Measurements from ENCODE around the gene TM2D3.

The TM2D3 gene, protein sequence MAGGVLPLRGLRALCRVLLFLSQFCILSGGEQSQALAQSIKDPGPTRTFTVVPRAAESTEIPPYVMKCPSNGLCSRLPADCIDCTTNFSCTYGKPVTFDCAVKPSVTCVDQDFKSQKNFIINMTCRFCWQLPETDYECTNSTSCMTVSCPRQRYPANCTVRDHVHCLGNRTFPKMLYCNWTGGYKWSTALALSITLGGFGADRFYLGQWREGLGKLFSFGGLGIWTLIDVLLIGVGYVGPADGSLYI

DNA sequence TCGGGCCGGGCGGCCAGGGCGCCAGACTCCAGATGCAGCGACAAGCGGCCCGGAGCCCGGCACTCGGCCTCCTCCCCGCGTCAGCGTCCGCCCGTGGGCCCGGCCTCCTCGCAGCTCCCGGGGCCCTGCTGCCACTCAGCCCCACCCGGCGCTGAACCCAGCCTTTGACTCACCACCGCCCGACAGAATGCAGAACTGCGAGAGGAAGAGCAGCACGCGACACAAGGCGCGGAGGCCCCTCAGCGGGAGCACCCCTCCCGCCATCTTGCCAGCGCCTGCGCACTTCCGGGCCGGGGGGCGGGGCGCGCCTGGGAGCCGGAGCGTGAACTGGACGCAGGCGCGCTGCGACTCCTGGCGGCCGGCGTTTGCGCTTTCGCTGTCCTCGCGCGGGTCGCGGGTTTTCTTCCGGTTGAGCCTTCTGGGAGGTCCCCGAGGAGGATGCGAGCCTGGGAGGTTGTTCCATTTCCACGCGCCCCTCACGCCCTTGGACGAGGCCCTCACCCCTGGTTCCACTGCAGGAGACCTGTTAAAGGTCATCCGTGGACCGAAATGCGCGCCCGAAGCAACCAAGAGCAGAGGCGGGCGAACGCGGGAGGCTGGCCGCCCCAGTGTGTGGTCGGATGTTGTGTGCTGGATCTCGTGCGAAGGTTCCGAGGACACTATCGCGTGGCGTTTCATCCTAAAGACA lies at the start of gene TM2D3:
TM2D3 (minus strand) TSS at position 284 of the 688 bp plus-strand sequence; CDS start at position 264, 20 bp downstream.
- DNase-seq (ENCODE audit: low read depth), result peak; percentile 89

DNA sequence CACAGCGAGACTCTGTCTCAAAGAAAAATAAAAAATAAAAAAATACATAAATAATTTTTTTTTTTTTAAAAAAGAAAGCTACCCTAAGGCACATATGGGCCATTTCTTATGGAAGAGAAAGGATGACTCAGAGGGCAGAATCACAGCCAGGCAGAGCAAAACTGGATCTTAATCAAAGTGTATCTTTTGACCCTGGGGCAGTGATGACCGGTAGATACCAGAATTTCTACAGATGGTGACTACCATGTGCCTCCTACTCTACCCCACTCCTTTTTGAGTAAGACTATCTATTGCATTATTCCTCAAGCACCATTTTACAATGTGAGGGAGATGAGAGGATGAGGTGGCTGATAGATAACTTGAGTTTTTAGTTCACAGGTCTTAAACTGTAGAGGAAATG lies 46.1 kb upstream of the TM2D3 start:
- no peak for DNase-seq (ENCODE audit: low read depth)

DNA sequence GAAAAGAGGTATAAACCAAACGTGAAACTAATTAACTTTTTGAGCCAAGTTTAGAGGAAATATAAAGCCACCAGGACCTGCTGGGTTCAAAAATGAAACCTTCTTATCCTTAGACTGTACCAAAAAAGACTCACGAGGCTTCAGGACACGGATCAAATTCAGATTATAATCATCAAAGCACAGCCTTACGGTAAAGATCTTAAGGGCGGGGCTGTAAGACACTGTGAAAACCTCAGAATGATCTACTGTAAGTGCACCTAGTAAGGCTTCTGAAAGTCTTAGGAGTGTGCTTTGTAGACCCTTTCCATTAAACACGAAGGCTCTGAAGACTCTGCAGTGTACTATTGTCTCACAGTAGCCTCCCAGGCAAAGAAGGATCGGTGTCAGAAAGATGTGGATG lies 45.3 kb upstream of the TM2D3 start:
- DNase-seq (ENCODE audit: low read depth), result no peak

DNA sequence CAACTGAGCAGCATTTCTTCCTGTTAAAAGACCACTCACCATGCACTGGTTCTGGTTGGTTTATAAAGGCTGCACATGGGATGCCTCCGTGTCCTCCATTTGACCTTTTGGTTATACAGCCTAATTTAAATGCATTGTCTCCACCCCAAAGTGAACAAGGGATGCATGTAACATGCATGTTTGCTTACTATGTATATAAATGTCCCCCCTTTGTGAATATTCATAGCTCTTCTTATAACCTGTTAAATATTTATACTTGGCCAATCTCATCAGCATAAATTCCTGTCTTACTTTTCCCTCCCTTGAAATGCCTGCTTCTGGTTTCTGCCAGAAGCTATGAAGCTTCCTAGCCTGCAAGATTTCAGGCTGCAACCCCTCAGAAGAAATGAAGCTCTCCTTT lies 44.6 kb upstream of the TM2D3 start:
- no peak for DNase-seq (ENCODE audit: low read depth)

DNA sequence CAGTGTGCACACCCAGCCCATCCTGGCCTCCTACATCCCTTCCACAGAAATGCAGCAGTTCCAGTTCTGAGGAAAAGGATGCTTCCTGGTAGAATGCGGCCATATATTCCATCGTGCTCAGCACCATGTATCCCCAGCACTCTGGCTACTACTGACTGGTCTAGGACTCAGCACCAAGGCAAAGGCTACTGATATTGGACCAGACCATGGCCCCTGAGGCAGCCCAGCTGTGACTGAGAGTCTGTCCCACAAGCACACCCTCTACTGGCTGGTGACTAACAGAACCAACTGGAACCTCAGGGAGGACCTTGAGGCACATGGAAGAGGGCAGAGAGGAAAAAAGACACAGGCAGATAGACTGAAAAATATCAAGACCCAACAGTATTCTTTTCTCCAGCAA lies 42.1 kb upstream of the TM2D3 start:
- DNase-seq (ENCODE audit: low read depth), result no peak

DNA sequence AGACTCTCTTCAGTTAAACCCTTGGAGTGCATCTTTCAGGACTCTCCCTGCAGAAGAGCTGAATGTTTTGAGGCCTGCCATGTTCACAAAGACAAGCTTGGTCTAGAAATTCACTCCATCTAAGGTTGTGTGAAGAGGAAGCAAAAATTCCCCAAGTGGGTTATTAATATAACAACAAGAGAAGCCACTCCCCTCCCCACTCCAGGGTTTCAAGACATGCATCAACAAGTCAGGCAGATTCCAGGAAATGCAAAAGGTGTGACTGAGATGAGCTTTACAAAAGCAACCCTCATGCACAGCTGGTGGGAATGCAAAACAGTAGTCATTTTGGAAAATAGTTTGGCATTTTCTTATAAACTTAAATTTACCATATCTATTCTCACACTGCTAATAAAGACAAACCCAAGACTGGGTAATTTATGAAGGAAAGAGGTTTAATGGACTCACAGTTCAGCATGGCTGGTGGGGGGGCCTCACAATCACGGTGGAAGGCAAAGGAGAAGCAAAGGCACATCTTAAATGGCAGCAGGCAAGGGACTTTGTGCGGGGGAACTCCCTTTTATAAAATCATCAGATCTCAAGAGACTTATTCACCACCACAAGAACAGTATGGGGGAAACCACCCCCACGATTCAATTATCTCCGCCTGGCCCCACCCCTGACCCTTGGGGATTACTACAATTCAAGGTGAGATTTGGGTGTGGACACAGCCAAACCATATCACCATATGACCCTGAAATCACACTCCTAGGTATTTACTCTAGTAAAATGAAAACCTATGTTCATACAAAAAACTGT lies 40.8 kb upstream of the TM2D3 start:
- DNase-seq (ENCODE audit: low read depth), result no peak

DNA sequence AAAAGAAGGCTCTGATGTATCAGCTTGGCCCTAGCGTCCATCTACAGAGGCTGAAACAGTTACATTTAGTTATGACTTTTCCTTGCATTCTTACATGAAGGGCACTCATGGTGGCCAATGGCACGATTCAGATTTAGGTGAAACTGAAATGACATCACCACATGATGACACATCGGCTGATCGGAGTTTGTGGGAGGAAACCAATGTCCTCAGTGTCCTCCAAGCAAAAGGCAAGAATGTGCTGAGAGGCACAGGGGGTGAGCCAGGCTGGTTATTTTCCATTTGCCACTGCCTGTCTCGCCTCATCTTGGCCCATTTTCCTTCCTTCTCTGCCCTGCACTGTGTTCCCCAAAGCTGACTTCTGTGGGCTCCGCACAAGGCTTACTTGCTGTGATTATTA lies 37.7 kb upstream of the TM2D3 start:
- DNase-seq (ENCODE audit: low read depth), result no peak

DNA sequence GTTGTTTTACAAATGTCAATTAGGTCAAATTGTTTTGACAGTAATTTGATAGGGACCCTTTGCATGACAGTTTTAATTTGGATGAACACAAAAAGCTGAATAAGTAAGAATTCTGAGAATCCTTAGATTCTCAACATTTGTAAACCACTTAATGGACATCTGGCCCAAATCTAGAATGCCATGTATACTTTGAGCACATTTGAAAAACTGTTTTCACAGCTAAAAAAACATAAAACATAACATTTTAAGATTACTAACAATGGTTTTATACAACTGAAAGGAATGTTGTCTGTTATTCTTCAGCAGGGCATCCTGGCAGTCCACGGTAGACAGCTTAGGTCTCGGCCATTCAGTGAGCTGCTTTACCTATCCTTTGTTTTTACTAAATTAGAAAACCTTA lies 34.5 kb upstream of the TM2D3 start:
- DNase-seq (ENCODE audit: low read depth), result peak; percentile 10

DNA sequence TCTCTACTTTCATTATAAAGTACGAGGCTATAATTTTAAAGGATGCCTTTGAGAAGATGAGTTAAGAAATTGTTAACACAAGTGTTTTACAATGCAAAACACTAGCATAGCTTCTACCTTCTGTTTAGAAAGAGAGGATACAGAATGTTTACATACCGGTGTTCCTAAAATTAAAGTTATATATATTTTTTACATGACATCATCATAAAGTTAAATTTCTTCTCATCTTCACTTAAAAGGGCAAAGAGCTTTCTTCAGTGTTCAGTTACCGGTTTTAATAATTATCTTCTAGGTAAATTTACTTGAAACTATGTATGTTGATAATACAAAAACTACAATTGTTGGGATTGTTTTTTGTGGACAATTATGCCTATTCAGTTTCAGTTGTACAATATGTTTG lies 32.7 kb upstream of the TM2D3 start:
- DNase-seq (ENCODE audit: low read depth), result no peak

DNA sequence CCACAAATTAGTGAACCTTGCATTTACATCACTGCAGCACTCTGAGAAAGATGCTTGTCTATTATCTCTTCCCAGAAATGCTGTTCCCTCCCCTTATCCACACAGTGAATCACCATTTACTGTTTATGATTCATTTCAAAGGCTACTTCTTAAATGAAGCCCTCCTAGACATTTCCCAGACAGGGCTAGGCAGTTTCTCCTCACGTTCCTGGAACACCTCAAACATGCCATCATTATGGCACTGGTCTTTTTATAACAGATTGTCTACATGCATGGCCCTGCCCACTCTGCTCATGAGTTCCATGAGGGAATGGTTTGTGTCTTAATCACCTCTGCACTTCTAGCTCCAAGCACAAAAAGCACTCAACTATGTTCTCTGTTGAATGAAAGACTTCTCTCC lies 32.2 kb upstream of the TM2D3 start:
- DNase-seq (ENCODE audit: low read depth), result no peak

DNA sequence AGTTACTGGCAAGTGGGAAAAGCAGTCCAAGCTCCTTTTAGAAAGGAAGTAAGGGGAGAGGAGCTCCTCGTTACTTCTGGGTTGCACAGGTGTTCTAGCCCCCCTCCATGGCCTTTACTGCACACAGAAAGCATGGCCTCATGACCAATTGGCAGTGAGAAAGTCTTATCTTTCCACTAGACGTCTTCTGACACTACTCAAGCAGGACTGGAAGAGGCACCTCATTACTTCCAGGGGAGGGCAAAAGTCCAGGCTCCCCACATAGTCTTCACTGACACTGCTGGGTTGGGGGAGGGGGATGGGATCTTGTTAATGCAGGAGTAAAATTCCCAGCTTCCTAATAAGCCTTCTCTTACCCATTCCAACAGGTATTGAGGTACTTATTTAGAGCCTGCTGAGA lies 27.6 kb upstream of the TM2D3 start:
- no peak for DNase-seq (ENCODE audit: low read depth)

DNA sequence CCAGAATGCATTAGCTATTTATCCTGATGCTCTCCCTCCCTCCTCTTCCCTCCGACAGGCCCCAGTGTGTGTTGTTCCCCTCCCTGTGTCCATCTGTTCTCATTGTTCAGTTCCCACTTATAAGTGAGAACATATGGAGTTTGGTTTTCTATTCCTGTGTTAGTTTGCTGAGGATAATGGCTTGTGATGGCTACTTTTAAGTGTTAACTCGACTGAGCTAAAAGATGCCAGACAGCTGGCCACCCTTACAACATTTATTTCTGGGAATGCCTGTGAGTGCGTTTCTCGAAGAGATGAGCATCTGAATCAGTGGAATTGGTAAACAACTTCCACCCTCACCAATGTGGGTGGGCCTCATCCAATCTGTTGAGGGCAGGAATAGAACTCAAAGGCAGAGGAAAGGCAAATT lies 24.7 kb upstream of the TM2D3 start:
- DNase-seq (ENCODE audit: low read depth), result peak; percentile 94

DNA sequence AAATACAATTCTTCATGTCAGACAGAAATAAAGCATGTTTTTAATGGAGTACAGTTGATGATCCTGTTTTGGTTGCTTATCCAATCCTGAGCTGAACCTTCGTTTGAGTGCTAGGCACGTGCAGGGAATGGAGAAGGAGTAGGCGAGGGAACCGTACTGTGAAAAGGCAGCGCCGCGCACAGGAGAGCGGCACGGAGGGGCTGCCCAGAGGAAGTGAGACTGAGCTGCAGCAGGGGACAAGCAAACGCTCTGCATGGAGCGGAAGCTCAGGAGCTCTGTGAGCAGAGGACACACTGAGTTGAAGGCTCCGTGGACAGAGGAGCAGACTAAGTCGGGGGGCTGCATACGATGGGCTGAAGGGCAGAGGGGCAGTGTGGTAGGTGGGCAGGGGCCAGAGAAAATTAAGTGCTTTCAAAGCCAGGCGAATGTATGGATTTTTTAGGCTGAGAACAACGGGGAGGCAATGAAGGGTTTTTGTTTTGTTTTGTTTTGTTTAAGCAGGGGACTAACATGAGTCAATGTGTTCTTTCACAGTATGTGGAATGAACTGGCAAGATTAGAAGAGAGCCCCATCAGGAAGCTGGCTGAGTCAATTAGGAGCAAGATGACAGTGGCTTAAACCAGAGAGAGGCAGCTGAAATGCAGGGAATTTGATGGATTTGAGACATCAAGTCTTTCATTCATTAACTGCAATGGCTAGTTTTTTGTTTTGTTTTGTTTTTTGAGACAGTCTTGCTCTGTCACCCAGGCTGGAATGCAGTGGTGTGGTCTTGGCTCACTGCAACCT lies 23.8 kb upstream of the TM2D3 start:
- peak; percentile 71 for DNase-seq (ENCODE audit: low read depth)

DNA sequence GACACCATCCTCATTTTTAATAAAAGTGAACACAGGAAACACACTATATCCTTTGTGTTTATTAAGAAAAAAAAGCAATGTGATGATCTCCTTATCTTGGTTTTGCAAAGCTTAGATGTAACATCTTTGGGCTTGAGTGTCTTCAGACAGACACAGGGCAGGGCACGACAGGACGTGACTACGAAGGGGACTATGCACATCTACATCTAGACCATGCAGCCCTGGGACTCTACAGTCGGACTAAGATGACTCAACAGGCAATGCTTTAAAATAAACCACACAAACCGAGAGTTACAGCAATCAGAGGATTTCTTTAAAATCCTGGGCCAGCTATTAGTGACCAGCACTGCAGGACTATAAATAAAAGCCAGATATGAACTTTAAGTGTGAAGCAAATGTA lies 22.8 kb upstream of the TM2D3 start:
- peak; percentile 50 for DNase-seq (ENCODE audit: low read depth)

DNA sequence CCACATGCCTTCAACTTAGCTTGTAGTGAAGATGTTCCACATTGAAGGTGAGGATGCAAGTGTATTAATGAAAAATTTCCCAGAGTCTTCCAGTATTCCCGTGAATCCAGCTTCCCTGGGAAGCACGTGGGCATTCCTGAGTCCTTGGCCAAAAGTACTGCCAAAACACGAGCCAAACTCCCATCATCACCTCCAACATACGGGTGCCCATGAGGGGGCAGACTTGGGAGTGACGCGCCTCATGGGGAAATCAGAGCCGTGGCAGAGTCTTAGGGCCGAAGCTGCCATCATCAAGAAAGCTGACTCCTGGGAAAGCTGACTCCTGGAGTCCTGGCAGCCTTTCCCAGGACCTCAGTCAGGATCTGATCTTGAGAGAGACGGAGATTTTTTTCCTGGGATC lies 20.1 kb upstream of the TM2D3 start:
- no peak for DNase-seq (ENCODE audit: low read depth)

DNA sequence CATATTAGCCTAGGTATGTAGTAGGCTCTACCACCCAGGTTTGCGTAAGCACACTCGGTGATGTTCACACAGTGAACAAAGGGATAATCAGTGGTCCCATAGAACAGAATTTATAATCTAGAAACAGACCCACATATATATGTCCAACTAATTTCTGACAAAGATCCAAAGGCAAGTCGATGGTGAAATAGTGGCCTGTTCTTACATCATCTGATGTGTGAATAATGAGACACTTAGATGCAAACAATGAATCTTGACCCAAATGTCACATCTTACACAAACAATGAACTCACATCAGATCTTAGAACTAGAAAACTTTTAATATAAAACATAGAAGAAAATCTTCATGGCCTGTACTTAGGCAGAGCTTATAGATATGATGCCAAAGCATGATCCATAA lies 17.6 kb upstream of the TM2D3 start:
- DNase-seq (ENCODE audit: low read depth), result peak; percentile 24

DNA sequence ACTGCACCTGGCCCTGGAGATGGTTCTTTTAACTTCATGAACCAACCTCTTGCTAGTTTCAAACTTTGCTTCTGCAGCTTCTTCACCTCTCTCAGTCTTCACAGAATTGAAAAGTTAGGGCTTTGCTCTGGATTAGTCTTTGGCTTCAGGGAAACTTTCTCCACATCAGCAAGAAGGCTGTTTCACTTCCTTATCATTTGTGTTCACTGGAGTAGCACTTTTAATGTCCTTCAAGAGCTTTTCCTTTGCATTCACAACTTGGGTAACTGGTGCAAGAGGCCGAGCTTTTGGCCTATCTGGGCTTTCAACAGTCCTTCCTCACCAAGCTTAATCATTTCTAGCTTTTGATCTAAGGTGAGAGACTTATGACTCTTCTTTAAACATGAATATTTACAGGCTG lies 15.7 kb upstream of the TM2D3 start:
- DNase-seq (ENCODE audit: low read depth), result no peak

DNA sequence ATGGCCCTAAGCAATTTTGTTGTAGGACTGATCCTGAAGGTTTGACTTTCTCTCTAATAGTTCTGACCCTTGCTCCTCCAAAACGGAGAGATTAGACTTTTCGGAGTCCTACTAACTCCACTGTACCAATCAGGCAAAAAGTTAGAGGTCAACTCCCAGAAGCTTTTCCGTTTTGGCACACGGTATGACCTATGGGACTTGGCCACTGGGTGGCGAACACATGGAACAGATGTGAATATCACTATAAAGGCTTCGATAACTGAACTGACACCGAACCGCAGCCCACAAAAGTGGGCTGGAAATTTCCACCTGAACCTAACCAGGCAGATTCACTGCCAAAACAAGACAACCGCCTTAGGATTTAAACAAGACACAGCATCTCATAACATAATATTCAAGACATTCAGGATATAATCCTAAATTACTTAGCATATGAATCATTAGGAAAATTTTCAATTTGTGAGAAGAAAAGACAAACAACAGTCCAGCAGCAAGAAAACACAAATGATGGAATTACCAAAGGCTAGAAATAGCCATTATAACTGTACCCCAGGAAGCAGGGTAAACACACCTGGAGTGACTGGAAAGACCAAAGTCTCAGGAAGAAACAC lies 12.2 kb upstream of the TM2D3 start:
- no peak for DNase-seq (ENCODE audit: low read depth)

DNA sequence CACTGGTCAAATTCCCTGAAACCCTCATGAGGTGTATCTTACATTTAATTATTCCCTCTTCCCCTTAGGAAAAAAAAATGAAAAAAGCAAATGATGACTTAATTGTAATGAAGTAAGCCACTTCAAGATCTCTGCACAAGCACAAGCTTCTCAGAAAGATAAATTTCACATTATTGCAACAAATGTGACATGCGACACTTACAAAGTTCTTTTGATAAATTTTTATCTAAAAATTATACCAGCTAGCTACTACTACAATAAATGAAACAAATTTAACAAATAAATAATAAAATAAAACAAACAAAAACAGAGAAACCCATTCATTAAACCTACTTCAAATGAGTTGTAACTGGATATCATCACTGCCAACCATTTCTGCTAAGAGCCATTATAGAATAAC lies 10.0 kb upstream of the TM2D3 start:
- DNase-seq (ENCODE audit: low read depth), result no peak

DNA sequence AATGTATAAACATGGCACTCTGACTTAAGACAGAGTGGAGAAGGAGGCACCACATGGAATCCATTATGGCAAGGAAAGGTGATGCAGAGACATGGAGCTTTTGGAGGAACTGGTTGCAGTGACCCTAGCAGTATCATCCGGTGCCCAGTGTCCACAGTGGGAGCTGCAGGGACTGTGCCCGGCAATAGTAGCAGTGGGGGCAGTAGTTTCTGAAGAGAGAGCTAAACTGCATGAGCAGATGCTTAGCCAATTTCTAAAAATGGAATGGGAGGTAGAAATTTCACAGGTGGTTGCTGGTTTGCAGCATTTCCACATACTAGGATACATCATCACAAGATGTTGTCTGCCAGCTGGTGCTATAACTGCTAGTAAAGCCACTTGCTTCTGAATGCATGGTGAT lies 7.8 kb upstream of the TM2D3 start:
- DNase-seq (ENCODE audit: low read depth), result no peak

DNA sequence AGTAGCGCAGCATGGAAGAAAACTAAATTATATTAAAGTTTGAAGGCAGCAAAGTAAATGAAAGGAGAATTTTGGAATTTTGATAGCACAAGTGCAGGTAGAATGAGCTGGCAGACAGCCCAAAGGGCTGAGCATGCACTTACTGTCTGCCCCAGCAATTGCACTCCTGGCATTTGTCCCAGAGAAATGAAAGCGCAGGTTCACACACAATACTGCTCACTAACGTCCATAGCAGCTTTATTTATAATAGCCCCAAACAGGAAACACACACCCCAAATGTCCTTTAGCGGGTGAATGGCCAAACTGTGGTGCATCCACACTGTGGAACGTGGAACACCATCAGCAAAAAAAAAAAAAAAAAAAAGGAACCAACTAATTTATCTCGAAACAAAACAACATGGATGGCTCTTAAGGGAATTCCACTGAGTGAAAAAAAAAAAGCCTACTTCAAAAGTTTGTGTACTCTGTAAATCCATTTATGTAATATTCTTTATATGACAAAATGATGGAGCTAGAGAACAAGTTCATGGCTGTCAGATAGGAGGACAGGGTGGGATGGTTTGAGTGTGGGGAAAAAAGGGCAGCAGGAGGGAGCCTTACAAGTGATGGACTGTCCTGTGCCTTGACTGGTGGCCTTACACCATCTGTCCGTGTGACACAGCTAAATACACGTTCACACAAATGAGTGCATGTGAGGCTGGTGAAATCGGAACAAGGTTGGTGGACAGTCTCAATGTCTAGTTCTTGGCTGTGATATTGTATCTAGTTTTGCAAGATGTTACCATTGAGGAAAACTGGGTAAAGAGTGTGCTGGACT lies 6.0 kb upstream of the TM2D3 start:
- DNase-seq (ENCODE audit: low read depth), result no peak

All from fibroblast of gingiva (primary cell).